Hematopoietic multipotent progenitor cell (in vitro differentiated cells): Measurements from ENCODE around the gene DBH. TPM values are rescaled to one million over a fixed set of nuclear protein-coding genes. Genes with fewer than 3 reads are reported as not detected.
"Not testable (repeated sequence)": the region's sequence is repeated elsewhere in the genome, so short reads cannot be mapped to it uniquely, and the experiment has no call there.

Source experiments
- DNase-seq, 3 donors: peaks; one replicate each; pipeline ENCODE4 v3.0.0-alpha.2; 2011 to 2015; ENCODE audit warnings: low read depth in 2 of 3, low spot score in 2 of 3
- total RNA-seq: library from RNA; depleted of rRNA; stranded (reverse); fragments of >200 nt; gene quantifications from one replicate; pipeline ENCODE4 v1.2.3, GENCODE V29; 2012

DBH gene
- total RNA-seq, 1 donor: not detected

DNA sequence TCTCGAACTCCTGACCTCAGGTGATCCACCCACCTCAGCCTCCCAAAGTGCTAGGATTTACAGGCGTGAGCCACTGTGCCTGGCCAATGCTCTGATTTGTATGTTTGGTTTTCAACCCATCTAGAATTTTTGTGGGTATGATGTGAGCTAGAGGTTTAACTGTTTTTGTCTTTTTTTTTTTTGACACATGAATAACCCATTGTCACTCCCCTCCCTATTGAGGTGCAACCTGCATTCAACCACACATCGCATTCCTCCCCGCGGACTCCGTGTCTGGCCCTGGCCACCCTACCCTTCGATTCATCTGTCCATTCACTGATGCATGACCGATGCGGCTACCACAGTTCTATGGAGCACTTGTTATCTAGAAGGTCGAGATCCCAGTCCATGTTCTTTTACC lies 17.4 kb upstream of the DBH start:
- no peak for DNase-seq

DNA sequence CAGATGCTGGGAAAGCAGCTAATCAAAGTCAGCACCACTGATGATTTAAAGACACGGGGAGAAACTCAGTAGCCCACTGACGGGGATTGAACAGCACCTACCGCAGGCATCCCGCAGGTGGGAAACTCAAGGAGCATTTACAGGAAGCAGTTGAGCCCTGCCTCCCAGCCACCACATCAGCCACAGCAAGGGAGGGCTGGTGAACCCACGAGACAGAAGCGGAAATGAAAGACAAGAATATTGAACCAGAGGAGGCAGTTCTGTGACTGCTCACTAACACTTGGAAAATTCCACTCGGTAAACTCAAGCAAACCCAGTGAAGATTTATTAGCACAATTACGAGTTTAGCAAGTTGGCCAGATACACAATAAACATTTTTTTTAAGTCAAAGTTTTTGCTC lies 16.4 kb upstream of the DBH start:
- peak; percentile 18 to 54 (median 43) for DNase-seq

DNA sequence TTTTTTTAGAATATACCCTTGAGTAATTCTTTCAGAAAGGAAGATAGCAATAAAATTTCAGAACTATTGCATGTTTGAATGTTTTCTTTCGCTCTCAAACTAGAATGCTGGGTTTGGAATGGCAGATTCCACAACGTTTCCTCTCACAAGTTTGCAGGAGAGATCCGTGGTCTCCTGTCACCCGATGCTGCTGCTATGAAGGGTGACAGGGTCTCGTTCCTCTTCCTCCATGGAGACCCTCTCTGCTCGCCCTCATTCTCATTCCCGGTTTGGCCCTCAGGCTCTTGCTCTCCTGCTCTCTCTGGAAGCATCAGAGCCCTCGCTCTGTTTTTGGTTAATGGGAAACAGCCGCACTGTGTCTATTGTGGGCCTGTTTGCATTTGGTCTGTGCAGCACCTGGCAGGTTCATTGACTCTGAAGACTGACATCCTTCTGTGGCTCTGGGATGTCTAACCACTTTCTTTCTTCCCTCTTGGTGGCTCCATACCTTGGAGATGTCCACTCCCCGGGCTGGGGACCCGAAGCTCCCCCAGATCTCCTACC lies 14.4 kb upstream of the DBH start:
- no peak for DNase-seq

DNA sequence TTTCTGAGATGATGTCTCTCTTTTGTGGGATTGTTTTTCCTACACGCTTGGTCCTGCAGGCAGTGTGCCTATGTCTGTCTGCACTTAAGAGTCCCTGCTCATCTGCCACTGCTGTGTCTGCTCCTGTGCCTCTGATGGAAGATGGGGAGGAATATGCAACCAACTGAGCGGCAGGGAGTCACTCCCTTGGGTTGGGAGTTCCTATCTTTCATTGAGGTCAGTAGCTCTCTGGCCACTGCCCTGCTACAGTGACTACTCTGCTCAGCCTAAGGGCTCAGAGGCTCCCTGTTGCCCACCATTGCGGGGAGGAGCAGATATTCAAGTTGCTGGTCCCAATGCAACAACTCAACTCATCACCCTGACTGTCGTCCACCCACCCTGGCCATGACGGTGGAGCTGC lies 13.6 kb upstream of the DBH start:
- no peak for DNase-seq

DNA sequence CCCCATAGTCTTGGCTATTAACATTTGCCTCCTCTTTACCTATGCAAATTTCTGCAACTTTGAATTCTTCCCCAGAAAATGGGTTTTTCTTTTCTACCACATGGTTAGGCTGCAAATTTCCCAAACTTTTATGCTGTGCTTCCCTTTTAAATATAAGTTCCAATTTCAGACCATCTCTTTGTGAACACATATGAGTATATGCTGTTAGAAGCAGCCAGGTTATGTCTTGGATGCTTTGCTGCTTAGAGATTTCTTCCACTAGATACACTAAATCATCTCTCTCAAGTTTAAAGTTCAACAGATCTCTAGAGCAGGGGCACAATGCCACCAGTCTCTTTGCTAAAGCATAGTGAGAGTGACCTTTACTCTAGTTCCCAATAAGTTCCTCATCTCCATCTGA lies 10.2 kb upstream of the DBH start:
- DNase-seq: not testable (repeated sequence)

DNA sequence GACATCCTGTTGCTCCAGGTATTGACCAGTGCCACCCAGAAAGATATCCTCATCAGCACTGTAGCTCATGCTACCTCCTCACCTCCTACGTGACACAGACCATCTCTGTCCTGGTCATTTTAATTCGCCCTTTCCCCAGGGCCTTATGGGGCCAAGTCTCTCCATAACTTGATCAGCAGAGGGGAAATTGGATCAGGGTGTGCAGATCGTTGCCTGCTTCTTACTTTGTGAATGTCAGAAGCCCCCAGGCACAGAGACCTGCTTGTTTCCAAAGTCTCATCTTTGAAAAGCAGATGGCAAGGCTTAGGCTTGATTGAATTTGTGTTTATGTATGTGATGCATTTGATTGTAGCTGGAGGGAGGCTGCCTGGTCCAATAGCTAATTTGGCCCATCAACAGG lies 8.8 kb upstream of the DBH start:
- DNase-seq: no peak

DNA sequence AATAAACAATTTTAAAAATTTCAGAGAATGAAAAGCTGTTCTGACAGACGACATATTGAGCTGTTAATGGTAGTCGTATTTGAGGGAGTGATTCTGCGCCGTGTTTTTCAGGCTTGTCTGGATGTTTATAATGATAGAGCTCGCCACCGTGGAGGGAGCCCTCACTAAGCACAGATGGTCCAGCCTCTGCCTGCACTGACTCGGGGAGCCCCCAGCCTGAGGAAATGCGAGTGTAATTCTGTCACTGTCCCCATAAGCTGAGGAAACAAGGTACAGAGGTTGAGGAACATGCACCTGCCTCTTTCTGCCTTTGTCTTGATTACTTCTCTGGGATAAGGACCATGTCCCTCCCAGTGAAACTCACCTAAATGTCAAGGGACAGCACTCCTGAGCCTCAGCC lies 7.4 kb upstream of the DBH start:
- no peak for DNase-seq

DNA sequence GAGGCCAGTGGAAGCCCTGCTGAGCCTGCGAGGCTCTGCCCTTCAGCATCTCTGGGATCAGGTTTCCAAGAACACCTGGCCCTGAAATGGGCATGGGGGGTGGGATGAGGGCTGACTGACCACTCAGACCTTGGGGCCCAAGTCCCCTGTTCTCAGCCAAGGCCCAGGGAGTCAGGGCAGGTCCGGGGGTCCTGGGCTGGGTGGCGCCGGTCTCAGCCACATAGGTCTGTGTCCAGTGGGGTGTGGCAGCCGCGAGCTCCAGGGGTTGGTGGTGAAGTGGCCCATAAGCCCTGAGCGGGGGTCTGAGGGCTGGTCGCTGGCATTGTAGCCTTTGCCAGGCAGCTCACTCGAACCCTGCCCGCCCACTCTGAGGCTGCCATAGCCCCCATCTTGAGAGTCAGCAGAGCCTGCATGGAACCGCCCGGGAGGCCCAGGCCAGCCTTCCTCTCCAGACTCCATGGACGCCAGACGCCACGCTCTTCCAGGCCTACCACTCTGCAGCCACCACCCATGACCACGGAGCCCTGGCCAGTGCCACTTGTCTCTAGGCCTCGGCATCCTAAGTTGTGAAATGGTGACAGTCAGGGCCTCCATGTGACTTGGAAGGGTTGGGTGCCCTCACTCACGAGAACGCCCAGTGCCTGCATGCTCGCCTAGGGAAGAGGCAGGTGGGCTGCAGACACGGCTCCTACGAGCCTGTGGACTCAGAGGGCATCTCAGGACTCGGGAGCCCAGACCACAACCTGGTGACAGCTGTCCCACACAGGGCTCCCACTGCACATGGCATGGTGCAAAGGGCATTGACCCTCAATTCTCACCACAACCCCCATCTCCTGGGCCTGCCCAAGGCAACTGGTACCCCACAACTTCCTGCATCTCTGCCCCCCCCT lies 6.7 kb upstream of the DBH start:
- no peak for DNase-seq

DNA sequence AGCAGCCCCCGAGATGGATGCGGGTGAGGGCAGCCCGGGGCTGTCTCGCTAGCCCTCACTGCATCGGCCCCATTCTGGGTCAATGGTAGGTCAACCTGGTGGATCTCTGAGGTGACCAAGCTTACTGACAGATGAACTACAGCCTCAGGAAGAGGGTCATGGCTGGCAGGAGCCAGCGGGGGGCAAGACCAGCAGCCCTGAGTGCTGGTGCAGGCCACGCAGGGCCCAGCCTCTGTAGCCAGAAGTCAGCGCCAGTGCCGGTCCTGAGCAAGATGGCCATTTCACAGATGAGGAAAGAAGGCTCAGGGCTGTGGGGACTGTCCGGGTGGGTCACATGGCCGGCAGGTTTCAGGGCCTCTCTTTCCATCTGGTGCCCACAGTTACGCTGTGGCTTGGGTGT lies 5.1 kb upstream of the DBH start:
- no peak for DNase-seq

DNA sequence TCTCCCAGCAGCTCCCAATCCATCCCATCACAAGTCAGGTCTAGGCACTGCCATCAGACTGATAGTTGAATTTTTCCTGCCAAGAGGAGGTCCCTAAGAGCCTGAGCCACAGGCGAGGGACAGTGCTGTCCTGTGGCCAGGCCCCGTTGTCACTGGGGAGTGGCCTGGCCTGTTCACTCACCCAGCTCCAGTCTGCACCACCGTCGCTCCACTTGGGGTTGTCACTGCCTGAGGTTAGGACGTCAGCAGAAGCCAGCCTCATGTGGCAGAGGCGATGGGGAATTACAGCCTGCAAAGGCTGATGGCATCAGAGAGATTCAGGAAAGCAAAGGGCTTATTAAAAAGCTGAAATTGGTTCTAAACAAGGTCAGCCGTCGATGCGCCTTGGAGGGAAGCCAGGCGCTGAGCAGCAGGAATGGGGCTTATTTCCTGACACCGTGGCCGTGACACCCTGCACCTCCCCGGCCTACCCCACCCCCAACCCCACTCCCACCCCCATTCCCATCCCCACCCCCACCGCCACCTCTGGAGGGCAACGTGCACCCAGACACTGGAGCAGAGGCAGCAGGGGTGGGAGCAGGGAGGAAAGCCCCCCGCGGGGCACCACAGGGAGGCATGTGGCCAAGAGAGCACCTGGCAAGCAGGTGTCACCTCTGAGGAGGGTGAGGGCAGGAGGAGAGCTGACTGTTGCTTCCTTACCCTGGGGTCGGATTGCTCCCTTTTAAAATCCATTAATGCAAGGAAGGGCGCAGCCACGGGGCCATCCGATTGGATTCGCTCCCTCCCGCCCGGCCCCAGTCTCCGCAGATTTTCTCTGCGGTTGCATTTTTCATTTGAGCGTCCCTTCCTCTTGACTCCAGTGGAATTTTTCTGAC lies 3.1 kb upstream of the DBH start:
- no peak for DNase-seq

DNA sequence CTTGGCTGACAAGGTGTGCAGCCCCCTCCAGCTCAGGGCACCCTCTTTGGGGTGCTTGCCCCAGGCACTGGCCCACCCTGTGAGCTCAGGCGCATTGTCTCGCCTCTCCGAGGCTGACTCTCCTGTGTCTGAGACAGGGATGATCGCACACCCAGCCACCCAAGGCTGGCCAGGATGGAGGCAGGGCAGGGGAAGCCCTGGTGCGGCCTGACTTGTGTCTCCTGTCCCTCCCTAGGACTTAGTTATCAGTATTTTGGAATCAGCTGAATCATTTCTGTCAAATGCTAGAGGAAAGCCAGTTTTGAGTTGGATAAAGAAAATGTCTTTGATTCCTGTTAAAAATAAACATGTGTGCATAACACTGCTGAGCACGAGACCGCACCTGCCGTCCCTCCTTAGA lies 2.5 kb upstream of the DBH start:
- DNase-seq: no peak

DNA sequence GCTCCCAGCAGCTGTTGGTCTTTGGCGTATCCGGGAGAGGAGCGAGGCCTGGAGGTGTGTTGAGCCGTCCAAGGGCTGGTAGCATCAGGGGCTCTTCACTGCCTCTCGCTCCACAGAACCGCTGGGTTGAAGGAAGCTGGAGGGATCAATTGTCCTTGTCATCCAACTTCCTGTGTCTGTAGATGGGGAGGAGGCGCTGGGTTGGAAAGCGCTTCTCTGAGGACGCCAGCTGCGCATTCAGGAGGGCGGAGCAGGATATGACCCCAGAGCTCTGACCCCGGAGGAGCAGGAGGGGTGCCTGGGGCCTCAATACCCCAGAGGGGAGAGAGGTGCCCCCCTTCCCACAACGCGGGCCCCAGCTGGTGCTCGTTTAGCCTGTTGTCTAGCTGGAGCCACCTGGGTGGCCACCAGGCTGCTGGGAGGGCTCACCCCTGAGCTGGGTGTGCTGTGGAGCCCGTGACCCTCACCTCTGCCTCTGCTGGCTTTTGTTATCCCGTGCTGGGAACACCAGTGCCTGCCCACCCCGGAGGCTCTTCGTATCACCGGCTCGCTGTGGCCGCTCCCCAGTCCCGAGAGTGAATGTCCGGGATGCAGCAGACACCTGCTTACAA lies 2.0 kb upstream of the DBH start:
- no peak for DNase-seq

DNA sequence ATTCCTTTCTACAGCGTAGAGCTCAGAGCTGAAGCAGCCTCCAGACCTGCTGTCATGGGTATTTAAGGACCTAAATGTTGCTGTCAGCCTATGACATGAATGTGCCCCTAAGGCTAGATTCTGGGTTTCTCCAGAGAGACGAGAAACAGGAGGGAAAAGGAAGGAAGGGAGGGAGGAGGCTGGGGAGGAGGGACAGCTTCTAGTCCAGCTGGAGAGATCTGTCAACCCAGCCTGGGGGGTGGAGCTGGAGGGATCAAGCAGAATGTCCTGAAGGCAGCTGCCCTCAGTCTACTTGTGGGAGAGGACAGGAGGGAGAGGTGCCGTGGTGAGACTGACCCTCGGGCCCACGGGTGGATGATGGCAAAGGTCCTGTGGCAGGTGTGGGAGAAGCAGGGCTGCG lies 1.1 kb upstream of the DBH start:
- DNase-seq: no peak

DNA sequence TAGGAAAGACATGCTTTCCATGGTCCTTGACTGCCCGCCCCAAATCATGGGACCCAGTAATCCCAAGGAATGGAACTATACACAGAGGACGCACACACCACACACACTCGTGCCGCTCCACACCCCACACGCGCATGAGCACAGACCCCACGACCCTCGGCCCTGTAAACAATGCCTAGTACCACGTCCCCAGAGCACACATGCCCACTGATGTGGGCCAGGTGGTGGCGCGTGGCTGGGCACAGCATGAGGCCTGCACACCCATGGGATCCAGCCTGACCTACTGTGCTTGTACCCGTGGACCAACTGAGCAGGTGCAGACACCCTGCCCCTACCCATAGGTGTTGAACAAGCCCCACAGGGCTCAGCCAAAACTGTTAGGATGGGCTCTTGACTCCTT lies 739 bp downstream of the DBH start:
- DNase-seq: no peak

DNA sequence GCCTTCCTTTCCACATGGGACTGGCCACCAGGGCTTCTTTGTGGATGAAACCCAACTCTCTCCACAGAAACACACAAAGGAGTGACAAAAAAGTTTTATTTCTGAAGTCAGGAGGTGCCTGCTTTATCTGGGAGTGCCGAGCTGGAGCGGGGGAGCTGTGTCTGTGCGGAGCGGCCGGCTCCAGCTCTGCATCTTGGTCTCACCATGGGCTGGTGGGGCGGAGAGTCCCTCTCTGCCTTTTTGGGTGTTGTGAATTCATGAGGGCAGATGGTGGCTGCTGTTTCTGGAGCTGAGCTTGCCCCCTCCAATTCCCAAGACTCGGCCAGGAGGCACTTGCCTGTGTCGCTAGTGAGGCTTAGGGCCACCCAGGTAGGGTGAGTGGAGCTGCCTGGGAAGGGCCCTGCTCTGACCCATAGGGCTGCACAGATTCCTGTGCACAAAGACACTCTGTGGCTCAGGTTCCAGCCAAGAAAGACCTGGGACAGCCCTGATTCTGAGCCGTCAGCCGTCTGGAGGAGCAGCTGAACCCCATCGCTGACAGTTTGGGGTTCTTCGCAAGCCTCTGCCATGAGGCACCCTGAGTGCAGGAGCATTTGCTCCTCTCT lies 1.4 kb downstream of the DBH start:
- no peak for DNase-seq

DNA sequence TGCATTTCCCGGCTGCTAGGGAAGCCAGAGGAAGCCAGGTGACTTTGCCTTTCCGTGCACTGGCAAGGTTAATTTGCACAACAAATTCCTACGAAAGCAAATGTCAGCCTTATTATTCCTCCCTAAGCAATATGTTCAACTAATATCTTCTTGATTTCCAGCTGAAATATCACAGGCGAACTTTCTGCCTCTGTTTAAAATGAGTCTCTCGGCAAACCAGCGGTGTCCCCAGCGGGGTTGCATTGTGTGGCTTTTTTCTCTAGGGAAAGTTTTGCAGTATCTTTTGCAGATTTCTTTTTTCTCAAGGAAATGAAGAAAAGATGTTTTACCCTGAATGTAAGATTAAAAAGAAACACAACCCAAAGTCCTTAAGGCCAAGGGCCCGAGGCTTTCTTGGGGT lies 1.9 kb downstream of the DBH start:
- DNase-seq: no peak

DNA sequence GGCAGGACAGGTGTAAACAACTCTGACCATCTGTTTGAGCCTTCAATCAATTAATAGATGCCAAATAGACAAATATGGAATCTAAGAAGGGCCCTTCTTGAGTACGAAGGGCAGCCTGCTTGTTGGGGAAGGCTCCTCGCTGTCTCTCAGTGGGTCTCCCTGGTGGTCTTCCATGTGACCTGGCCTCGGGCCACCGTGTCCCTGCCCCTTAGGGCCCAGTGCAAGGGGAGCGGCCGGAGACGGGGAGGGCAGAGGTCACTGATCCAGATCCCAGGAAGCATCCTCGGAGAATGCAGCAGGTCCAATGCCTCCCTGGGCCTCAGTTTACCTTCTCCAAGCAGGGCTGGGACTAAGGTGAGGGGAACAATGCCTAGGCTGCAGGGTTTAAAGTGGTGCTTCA lies 2.5 kb downstream of the DBH start:
- no peak for DNase-seq

DNA sequence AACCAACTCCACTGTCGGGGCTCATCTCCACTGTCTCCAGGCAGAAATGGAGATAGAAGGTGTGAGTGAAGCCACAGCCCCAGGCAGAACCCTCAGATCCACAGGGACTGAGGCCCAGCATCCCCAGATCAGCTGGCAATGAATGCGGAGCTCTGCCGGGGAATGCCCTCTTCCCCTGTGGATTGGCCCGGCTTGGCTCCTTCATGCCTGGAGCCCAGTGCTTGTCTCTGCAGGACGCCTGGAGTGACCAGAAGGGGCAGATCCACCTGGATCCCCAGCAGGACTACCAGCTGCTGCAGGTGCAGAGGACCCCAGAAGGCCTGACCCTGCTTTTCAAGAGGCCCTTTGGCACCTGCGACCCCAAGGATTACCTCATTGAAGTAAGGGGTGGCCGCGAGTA lies 3.5 kb downstream of the DBH start:
- DNase-seq: no peak

DNA sequence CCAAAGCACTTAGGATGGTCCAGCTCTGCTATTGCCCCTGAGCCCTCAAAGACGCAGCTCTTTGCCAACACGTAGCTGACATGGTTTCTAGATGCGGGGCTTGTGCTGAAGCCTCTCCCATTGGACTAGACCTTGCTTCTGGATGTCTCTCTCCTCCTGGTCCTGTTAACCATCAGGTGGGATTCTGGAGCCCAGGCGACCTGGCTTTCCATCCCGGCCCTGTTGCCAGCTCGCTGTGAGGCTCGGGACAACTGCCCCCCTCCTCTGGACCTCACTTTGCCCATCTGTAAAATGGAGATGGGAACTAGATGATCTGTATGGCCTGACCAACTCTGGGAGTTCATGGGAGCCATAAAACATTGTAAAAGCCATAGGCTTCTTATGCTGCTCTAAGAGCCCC lies 4.0 kb downstream of the DBH start:
- DNase-seq: no peak

DNA sequence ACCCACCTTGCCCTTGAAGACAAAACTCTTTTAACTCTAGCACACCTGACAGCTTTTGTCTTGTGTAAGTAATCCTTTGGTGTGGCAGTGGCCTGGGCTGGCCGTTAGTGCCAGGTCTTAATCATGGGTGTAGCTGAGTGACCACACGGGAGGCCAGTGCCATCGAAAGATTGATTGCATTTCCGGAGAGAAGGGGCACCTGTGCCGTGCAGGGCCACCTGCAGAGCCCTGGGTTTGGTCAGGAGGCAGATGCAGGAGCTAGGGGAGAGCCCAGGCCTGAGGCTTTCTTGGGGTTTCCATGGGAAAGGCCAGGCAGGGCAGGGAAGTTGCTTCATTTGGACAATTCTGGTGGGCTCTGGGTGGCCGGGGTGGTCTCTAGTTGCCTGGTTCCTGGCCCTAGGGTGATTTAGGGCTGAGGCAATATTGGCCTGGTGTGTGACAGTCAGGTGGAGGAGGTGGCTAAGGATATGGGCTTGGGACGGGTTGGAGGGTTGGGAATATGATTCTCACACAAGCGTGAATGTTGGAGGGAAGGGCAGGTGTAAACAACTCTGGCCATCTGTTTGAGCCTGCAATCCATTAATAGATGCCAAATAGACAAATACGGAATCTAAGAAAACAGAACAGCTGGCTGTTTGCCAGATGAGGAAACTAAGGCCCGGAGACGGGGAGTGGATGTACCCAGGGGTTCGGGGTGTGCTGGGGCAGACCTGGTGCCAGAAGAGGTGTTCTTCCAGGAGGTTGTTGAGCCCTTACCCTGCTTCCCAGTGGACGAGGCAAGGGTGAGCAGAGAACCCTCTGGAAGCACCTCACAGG lies 4.6 kb downstream of the DBH start:
- DNase-seq: no peak
